GM12891 (cell line): ENCODE measurements around the gene OR6M1.

Experiments used
- DNase-seq: peaks from one replicate; pipeline ENCODE4 v3.0.0; 2011; ENCODE audit warnings: low spot score; ENCODE audit not compliant: insufficient read length
- FAIRE-seq: peaks from 2 replicates; lab custom pipeline; 2011; peaks lifted over from hg19 to GRCh38; lab: Jason Lieb, UNC
- PAX5 ChIP-seq: IDR thresholded peaks from 2 replicates; pipeline ENCODE4 v1.6.1; 2011; ENCODE audit warnings: low read length, moderate library complexity, mild to moderate bottlenecking; ENCODE audit not compliant: insufficient read depth, severe bottlenecking
- POLR2A ChIP-seq: IDR thresholded peaks from 2 replicates; pipeline ENCODE4 v1.6.1; 2011; ENCODE audit warnings: low read depth, low read length, control low read depth
- POLR2AphosphoS5 ChIP-seq: IDR thresholded peaks from 2 replicates; pipeline ENCODE4 v1.6.1; 2011; ENCODE audit warnings: low read depth, low read length, control low read depth
- POU2F2 ChIP-seq: IDR thresholded peaks from 2 replicates; pipeline ENCODE4 v1.6.1; 2011; ENCODE audit warnings: low read depth, mild to moderate bottlenecking, control low read depth, low read length, moderate library complexity
- SPI1 ChIP-seq: IDR thresholded peaks from 2 replicates; pipeline ENCODE4 v1.6.1; 2011; ENCODE audit warnings: low read depth, low read length, control low read depth
- TAF1 ChIP-seq: IDR thresholded peaks from 2 replicates; pipeline ENCODE4 v1.6.1; 2011; ENCODE audit warnings: low read depth, low read length, control low read depth

Gene OR6M1

DNA sequence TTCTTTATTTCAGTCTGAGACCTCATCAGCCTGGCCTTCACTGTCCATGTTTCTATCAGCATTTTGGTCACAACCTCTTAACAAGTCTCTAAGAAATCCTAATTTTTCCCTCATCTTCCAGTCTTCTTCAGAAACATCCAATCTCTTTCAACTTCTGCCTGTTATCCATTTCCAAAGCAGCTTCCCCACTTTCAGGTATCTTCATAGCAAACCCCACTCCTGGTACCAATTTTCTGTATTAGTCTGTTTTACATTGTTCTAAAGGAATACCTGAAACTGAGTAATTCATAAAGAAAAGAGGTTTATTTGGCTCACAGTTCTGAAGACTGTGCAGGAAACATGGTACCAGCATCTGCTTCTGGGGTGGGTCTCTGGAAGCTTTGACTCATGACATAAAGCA is 43.7 kb downstream of the OR6M1 start:
- TF ChIP-seq TAF1 (no peak), POU2F2 (no peak), SPI1 (no peak)
- FAIRE-seq, result no peak
- DNase-seq, result no peak

DNA sequence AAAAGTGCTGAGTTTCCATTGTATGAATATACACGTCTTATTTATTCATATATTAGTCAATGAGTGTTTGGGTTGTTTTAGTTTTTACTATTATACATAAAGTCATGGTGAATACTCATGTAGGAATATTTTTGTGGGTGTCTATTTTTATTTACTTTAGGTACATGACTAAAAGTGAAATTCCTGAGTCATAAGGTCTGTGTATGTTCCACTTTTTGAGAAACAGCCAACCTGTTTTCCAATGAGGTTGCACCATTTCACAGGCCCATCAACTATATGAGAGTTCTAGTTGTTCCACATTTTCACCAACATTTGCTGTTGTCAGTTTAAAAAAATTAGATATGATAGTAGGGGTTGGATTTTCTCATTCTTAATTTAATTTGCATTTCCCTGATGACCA is 45.3 kb downstream of the OR6M1 start:
- no peak for TF ChIP-seq POLR2A
- no peak for TF ChIP-seq SPI1
- TF ChIP-seq TAF1, result no peak
- TF ChIP-seq POU2F2, result no peak
- TF ChIP-seq POLR2AphosphoS5, result no peak
- no peak for TF ChIP-seq PAX5
- FAIRE-seq, result no peak
- DNase-seq, result peak; percentile 14

DNA sequence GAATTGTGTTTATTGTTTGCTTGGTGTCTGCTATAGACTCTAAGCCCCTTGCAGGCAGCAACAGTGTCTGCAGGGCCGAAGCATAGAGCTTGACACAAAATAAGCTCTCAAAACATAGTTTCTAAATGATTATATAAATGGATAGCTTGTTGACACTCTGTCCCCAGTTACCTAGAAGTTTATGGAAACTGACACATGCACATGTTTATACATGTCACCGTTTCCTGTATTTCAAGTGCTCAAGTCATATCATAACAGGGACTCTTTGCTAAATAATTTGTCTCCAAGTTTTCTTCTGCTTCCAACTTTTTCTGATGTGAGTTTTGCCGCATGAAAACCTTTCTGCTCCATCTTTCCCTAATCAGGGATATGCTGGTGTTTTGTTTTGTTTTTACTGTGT is 48.2 kb downstream of the OR6M1 start:
- DNase-seq, result no peak
- no peak for FAIRE-seq
- no peak for TF ChIP-seq SPI1

DNA sequence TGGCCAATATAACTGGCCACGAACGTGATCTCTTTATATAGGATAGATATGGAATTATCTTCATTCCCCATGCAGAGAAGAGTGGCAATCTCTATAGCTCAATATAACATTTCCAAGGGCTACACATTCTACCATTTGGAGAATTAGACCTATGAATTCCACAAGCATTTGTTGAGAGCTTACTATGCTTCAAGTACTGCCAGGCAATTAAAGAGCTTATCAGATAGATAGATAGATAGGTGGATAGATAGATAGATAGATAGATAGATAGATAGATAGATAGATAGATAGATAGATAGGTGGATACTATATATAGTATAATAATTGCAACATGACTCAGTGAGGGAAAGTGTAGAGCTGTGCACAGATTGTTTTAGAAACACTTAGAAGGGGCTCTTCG is 50.3 kb downstream of the OR6M1 start:
- DNase-seq (no peak), FAIRE-seq (no peak)
- TF ChIP-seq SPI1 (no peak), TAF1 (no peak), POU2F2 (no peak), PAX5 (no peak), POLR2A (no peak), POLR2AphosphoS5 (no peak)
